Measurements from ENCODE around the gene PARP3. TPM values are rescaled to one million over a fixed set of nuclear protein-coding genes. Genes with fewer than 3 reads are reported as not detected.

Gene PARP3
- total RNA-seq, 1 experiment from 2014 or later, result 17.5 TPM

DNA sequence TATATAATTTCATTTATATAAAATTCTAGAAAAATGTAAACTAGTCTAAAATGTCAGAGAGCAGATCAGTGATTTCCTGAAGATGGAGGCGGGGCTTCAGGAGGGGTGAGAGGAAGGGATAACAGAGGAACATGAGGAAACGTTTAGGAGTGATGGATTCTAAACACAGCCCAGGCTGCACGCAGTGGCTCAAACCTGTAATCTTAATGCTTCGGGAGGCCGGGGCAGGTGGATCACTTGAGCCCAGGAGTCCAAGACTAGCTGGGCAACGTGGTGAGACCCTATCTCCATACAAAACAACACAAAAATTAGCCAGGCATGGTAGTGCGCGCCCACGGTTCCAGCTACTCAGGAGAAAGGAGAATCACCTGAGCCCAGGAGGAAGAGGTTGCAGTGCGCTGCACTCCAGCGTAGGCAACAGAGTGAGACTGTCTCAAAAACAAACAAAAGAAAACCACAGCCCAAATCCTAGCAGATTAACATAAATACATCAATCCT lies 21.0 kb upstream of the PARP3 start:
- no peak for DNase-seq (ENCODE audit: low read depth, low spot score)
- no peak for ATAC-seq
- no peak overlapping the region for H3K4me2 ChIP-seq (ENCODE audit: low read length)
- no peak overlapping the region for H3K9ac ChIP-seq (ENCODE audit: low read length)
- no peak overlapping the region for H3K27ac ChIP-seq (ENCODE audit: low read depth, low read length)
- no peaks in the 10 kb centered on the region for H3K36me3 ChIP-seq (ENCODE audit: control insufficient read depth in 1 of 2, insufficient read depth in 2 of 2, low read length in 2 of 2)
- BruUV-seq (replicated peaks), result no TSS peak
- no peak overlapping the region for H3K4me3 ChIP-seq (replicated peaks in 1 of 2; ENCODE audit: low read depth in 1 of 2, low read length in 2 of 2)
- no peaks in the 10 kb centered on the region for H3K9me2 ChIP-seq (ENCODE audit: insufficient read depth)
- intact Hi-C loops (cut with micrococcal nuclease), result no loop called here
- CTCF ChIA-PET, result no interaction called here
- TF ChIP-seq SP1 (IDR thresholded peaks at IDR 0.05; ENCODE audit: low read depth), result no peak
- TF ChIP-seq, protein P1, sequence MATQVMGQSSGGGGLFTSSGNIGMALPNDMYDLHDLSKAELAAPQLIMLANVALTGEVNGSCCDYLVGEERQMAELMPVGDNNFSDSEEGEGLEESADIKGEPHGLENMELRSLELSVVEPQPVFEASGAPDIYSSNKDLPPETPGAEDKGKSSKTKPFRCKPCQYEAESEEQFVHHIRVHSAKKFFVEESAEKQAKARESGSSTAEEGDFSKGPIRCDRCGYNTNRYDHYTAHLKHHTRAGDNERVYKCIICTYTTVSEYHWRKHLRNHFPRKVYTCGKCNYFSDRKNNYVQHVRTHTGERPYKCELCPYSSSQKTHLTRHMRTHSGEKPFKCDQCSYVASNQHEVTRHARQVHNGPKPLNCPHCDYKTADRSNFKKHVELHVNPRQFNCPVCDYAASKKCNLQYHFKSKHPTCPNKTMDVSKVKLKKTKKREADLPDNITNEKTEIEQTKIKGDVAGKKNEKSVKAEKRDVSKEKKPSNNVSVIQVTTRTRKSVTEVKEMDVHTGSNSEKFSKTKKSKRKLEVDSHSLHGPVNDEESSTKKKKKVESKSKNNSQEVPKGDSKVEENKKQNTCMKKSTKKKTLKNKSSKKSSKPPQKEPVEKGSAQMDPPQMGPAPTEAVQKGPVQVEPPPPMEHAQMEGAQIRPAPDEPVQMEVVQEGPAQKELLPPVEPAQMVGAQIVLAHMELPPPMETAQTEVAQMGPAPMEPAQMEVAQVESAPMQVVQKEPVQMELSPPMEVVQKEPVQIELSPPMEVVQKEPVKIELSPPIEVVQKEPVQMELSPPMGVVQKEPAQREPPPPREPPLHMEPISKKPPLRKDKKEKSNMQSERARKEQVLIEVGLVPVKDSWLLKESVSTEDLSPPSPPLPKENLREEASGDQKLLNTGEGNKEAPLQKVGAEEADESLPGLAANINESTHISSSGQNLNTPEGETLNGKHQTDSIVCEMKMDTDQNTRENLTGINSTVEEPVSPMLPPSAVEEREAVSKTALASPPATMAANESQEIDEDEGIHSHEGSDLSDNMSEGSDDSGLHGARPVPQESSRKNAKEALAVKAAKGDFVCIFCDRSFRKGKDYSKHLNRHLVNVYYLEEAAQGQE (IDR thresholded peaks at IDR 0.05; ENCODE audit: low read depth), result no peak
- H3K27me3 ChIP-seq (ENCODE audit: insufficient read depth, low read length), result no peaks in the 10 kb centered on the region
- H3K4me1 ChIP-seq (ENCODE audit: control insufficient read depth in 1 of 2, insufficient read depth in 2 of 2, low read length in 2 of 2), result no peaks in the 10 kb centered on the region
- H3K9me3 ChIP-seq (ENCODE audit: control insufficient read depth in 1 of 2, insufficient read depth in 1 of 2, low read depth in 1 of 2, low read length in 2 of 2), result no peaks in the 10 kb centered on the region
- H3K79me2 ChIP-seq (ENCODE audit: insufficient read depth, low read length), result no peaks in the 10 kb centered on the region
- POLR2A ChIA-PET, result no interaction called here
- no peaks in the 10 kb centered on the region for H4K20me1 ChIP-seq (ENCODE audit: insufficient read depth)
- RAD21 ChIA-PET (ENCODE audit: low non-redundant PET in 1 of 2, low total read pairs in 2 of 2, uncharacterized antibody in 2 of 2, unreplicated experiment in 2 of 2), result no interaction called here
- no peak overlapping the region for H2AFZ ChIP-seq (ENCODE audit: low read depth, low read length, poor library complexity, severe bottlenecking)

DNA sequence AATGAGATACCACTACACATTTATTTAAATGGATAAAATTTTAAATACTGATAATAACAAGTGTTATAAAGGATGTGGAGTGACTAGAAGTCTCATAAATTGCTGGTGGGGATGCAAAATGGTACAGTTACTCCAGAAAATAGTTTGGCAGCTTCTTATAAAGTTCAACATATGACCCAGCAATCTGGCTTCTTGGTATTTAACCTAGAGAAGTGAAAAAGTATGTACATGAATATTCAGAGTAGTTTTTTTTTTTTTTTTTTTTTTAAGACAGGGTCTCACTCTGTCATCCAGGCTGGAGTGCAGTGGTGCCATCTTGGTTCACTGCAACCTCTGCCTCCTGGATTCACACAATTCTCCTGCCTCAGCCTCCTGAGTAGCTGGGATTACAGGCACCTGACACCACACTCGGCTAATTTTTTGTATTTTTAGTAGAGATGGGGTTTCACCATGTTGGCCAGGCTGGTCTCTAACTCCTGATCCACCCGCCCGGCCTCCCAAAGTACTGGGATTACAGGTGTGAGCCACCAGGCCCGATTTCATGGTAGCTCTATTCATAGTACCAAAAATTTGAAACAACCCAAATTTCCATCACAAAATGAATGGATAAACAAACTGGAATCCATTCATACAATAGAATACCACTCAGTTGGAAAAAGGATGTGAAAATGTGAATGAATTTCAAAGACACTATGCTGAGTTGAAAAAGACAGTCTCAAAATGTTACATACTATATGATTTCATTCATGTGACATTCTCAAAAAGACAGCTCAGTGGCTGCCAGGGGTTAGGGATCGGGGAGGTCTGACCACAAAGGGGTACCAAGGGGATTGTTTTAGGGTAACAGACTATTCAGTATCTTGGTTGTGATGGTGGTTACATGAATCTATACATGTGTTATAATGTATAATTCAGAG lies 14.8 kb upstream of the PARP3 start:
- Histone ChIP-seq H3K4me3 (replicated peaks in 1 of 2; ENCODE audit: low read depth in 1 of 2, low read length in 2 of 2) (no peak overlapping the region), H3K4me1 (ENCODE audit: control insufficient read depth in 1 of 2, insufficient read depth in 2 of 2, low read length in 2 of 2) (no peaks in the 10 kb centered on the region), H4K20me1 (ENCODE audit: insufficient read depth) (no peaks in the 10 kb centered on the region), H2AFZ (ENCODE audit: low read depth, low read length, poor library complexity, severe bottlenecking) (no peak overlapping the region), H3K9me3 (ENCODE audit: control insufficient read depth in 1 of 2, insufficient read depth in 1 of 2, low read depth in 1 of 2, low read length in 2 of 2) (no peaks in the 10 kb centered on the region), H3K27me3 (ENCODE audit: insufficient read depth, low read length) (no peaks in the 10 kb centered on the region), H3K79me2 (ENCODE audit: insufficient read depth, low read length) (no peaks in the 10 kb centered on the region), H3K27ac (ENCODE audit: low read depth, low read length) (no peak overlapping the region), H3K9ac (ENCODE audit: low read length) (no peak overlapping the region), H3K9me2 (ENCODE audit: insufficient read depth) (no peaks in the 10 kb centered on the region), H3K4me2 (ENCODE audit: low read length) (no peak overlapping the region), H3K36me3 (ENCODE audit: control insufficient read depth in 1 of 2, insufficient read depth in 2 of 2, low read length in 2 of 2) (no peaks in the 10 kb centered on the region)
- no TSS peak for BruUV-seq (replicated peaks)
- CTCF ChIA-PET, result no interaction called here
- RAD21 ChIA-PET (ENCODE audit: low non-redundant PET in 1 of 2, low total read pairs in 2 of 2, uncharacterized antibody in 2 of 2, unreplicated experiment in 2 of 2), result no interaction called here
- ATAC-seq, result no peak
- POLR2A ChIA-PET, result interaction anchor here (0.7 kb wide), 1 partner anchor 19 kb away, joined by 6 read pairs; no protein-coding TSS in a partner anchor
- intact Hi-C loops (cut with micrococcal nuclease), result no loop called here
- DNase-seq (ENCODE audit: low read depth, low spot score), result no peak
- TF ChIP-seq JUND (IDR thresholded peaks at IDR 0.05), result no peak
- TF ChIP-seq YY1 (IDR thresholded peaks at IDR 0.05; ENCODE audit: extremely low read depth, insufficient replicate concordance, low read depth, low read length), result no peak
- no peak for TF ChIP-seq FOSL1 (IDR thresholded peaks at IDR 0.05; ENCODE audit: low read depth)
- TF ChIP-seq ZNF274 (IDR thresholded peaks at IDR 0.05; ENCODE audit: low read depth, low read length), result no peak
- TF ChIP-seq SIN3A (IDR thresholded peaks at IDR 0.05; ENCODE audit: low read depth), result no peak
- no peak for TF ChIP-seq ELF1 (IDR thresholded peaks at IDR 0.05; ENCODE audit: borderline replicate concordance, low read depth)
- TF ChIP-seq RAD21 (IDR thresholded peaks at IDR 0.05; ENCODE audit: low read depth), result no peak
- TF ChIP-seq EZH2phosphoT487 (IDR thresholded peaks at IDR 0.05; ENCODE audit: borderline replicate concordance), result no peak
- no peak for TF ChIP-seq ZFX (IDR thresholded peaks at IDR 0.05)
- no peak for TF ChIP-seq TCF7L2 (IDR thresholded peaks at IDR 0.05; ENCODE audit: borderline replicate concordance, extremely low read depth, insufficient read depth, insufficient read length)
- no peak for TF ChIP-seq CBX3 (IDR thresholded peaks at IDR 0.05; ENCODE audit: low read depth)
- TF ChIP-seq, protein P2, sequence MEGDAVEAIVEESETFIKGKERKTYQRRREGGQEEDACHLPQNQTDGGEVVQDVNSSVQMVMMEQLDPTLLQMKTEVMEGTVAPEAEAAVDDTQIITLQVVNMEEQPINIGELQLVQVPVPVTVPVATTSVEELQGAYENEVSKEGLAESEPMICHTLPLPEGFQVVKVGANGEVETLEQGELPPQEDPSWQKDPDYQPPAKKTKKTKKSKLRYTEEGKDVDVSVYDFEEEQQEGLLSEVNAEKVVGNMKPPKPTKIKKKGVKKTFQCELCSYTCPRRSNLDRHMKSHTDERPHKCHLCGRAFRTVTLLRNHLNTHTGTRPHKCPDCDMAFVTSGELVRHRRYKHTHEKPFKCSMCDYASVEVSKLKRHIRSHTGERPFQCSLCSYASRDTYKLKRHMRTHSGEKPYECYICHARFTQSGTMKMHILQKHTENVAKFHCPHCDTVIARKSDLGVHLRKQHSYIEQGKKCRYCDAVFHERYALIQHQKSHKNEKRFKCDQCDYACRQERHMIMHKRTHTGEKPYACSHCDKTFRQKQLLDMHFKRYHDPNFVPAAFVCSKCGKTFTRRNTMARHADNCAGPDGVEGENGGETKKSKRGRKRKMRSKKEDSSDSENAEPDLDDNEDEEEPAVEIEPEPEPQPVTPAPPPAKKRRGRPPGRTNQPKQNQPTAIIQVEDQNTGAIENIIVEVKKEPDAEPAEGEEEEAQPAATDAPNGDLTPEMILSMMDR (IDR thresholded peaks at IDR 0.05 in 2 of 3, conservative IDR thresholded peaks at IDR 0.05 in 1 of 3; ENCODE audit: borderline replicate concordance in 1 of 3, insufficient read depth in 1 of 3, low read depth in 2 of 3, low read length in 2 of 3), result no peak
- TF ChIP-seq POLR2AphosphoS5 (IDR thresholded peaks at IDR 0.05; ENCODE audit: low read depth, low read length), result no peak
